T-helper 1 cell treated with Interleukin-12 subunit alpha and Interleukin-12 subunit beta and Interleukin-4 antibody, amounts not matched to agents 30 μg/mL and 1 μg/mL, for 36 hours (primary cell): ENCODE data around the gene LRFN2.

Experiments
- H3K27ac Mint-ChIP-seq: one replicate; pipeline ENCODE4 v1.8.0; 2021; ENCODE audit warnings: mild to moderate bottlenecking, mixed read lengths
- H3K27me3 Mint-ChIP-seq: one replicate; pipeline ENCODE4 v1.8.0; 2021; ENCODE audit warnings: low read depth, mixed read lengths
- H3K36me3 Mint-ChIP-seq: one replicate; pipeline ENCODE4 v1.8.0; 2021; ENCODE audit warnings: low read depth, mixed read lengths
- H3K4me1 Mint-ChIP-seq: one replicate; pipeline ENCODE4 v1.8.0; 2021; ENCODE audit warnings: low read depth, mixed read lengths
- H3K4me3 Mint-ChIP-seq: one replicate; pipeline ENCODE4 v1.8.0; 2021; ENCODE audit warnings: mild to moderate bottlenecking, moderate library complexity, mixed read lengths
- H3K9me3 Mint-ChIP-seq: one replicate; pipeline ENCODE4 v1.8.0; 2021; ENCODE audit warnings: mixed read lengths

The LRFN2 gene

GRCh38 chr6:40577672-40578071 lies 9.5 kb downstream of the LRFN2 start:
- no peak overlapping the region for H3K27ac Mint-ChIP-seq
- H3K27me3 Mint-ChIP-seq: no peaks in the 10 kb centered on the region
- H3K4me1 Mint-ChIP-seq: no peaks in the 10 kb centered on the region
- H3K36me3 Mint-ChIP-seq: no peaks in the 10 kb centered on the region
- no peak overlapping the region for H3K4me3 Mint-ChIP-seq
- H3K9me3 Mint-ChIP-seq: no peaks in the 10 kb centered on the region

- H3K9me3 Mint-ChIP-seq: no peaks in the 10 kb centered on the region
- H3K27ac Mint-ChIP-seq: no peak overlapping the region
- H3K4me3 Mint-ChIP-seq: no peak overlapping the region
- no peaks in the 10 kb centered on the region for H3K27me3 Mint-ChIP-seq
- no peaks in the 10 kb centered on the region for H3K4me1 Mint-ChIP-seq
- no peaks in the 10 kb centered on the region for H3K36me3 Mint-ChIP-seq
These were observed 13.9 kb downstream of the LRFN2 start for GRCh38 chr6:40573221-40573620.

GRCh38 chr6:40569162-40569910 lies 17.8 kb downstream of the LRFN2 start:
- peaks cover 5% of the 10 kb centered on the region for H3K9me3 Mint-ChIP-seq
- no peak overlapping the region for H3K4me3 Mint-ChIP-seq
- no peaks in the 10 kb centered on the region for H3K36me3 Mint-ChIP-seq
- peaks cover 7% of the 10 kb centered on the region for H3K27me3 Mint-ChIP-seq
- no peaks in the 10 kb centered on the region for H3K4me1 Mint-ChIP-seq
- H3K27ac Mint-ChIP-seq: no peak overlapping the region

- no peaks in the 10 kb centered on the region for H3K4me1 Mint-ChIP-seq
- H3K4me3 Mint-ChIP-seq: no peak overlapping the region
- H3K36me3 Mint-ChIP-seq: no peaks in the 10 kb centered on the region
- no peak overlapping the region for H3K27ac Mint-ChIP-seq
- H3K27me3 Mint-ChIP-seq: peaks cover 7% of the 10 kb centered on the region
- peaks cover 5% of the 10 kb centered on the region for H3K9me3 Mint-ChIP-seq
These were observed 19.0 kb downstream of the LRFN2 start for GRCh38 chr6:40568062-40568708.

GRCh38 chr6:40563111-40563510 lies 24.1 kb downstream of the LRFN2 start:
- Mint-ChIP-seq H3K4me3 (no peak overlapping the region), H3K36me3 (no peaks in the 10 kb centered on the region), H3K27me3 (peaks cover 7% of the 10 kb centered on the region)

DNA sequence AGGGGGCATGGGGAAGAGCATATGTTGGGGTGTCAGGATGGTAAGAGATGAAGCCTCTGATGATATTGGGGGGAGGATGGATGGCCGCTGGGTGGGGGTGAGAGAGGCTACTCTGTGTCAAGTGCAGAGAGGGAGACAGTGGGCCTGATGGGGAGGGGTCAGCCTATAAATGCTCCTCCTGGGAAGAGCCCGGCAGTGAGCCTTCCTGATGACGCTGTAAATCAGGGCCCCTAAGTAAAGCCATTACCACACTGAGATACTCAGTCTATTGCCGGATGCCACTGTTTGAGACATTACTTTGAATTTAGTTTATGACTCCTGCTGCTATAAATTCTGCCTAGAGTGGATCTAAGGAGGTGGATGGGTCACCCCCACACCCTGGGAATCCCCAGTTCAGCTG lies 28.1 kb downstream of the LRFN2 start:
- H3K27me3 Mint-ChIP-seq: no peaks in the 10 kb centered on the region
- H3K4me3 Mint-ChIP-seq: no peak overlapping the region
- peaks cover 3% of the 10 kb centered on the region for H3K4me1 Mint-ChIP-seq
- no peaks in the 10 kb centered on the region for H3K36me3 Mint-ChIP-seq
- H3K27ac Mint-ChIP-seq: no peak overlapping the region
- no peaks in the 10 kb centered on the region for H3K9me3 Mint-ChIP-seq

More at GRCh38 chr6:40563111-40563510, 24.1 kb downstream of the LRFN2 start:
- no peak overlapping the region for H3K27ac Mint-ChIP-seq
- H3K9me3 Mint-ChIP-seq: peaks cover 5% of the 10 kb centered on the region
- H3K4me1 Mint-ChIP-seq: peaks cover 3% of the 10 kb centered on the region

DNA sequence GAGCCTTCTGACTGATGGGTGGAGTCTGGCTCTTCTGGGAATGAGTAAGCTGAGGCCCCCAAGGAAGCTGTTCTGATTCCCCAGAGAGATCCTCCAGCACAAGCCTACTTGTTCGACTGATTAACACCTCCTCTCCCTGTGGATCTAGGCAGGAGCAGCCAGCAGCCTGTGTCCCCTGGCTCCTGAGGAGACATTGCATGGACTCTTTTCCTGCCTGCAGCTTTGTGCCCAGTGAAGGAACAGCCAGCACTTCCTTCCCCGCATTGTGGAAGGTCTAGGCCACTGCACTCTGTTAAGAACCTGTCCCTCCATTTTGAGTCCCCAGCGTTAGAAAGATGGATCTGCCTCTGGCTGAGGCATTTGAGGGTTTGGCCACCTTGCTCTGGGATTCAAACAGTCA lies 29.1 kb downstream of the LRFN2 start:
- H3K4me1 Mint-ChIP-seq: peaks cover 3% of the 10 kb centered on the region
- H3K4me3 Mint-ChIP-seq: no peak overlapping the region
- no peaks in the 10 kb centered on the region for H3K9me3 Mint-ChIP-seq
- H3K27ac Mint-ChIP-seq: no peak overlapping the region
- no peaks in the 10 kb centered on the region for H3K36me3 Mint-ChIP-seq
- H3K27me3 Mint-ChIP-seq: no peaks in the 10 kb centered on the region

GRCh38 chr6:40556881-40557280 lies 30.3 kb downstream of the LRFN2 start:
- no peak overlapping the region for H3K27ac Mint-ChIP-seq
- H3K4me3 Mint-ChIP-seq: no peak overlapping the region
- H3K4me1 Mint-ChIP-seq: peaks cover under 1% of the 10 kb centered on the region
- H3K27me3 Mint-ChIP-seq: peaks cover 3% of the 10 kb centered on the region
- no peaks in the 10 kb centered on the region for H3K9me3 Mint-ChIP-seq
- no peaks in the 10 kb centered on the region for H3K36me3 Mint-ChIP-seq

DNA sequence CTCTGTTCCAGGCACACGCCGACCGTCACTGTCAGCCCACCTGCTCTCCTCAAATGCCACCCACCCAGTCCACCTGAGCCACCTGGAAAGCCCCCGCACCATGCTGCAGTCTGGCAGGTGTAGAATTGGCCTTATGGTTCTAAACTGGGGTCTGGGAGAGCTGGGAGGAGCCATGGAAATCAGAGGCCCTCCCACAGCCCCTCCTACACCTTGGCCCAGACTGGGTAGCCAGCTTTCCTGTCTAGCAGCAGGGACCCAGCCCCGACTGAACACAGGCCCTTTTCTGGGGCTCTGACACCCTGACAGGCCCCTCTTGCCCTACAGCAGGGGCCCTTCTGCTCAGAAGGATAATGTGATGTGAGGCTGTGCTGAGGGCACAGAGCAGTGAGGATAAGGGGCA lies 31.1 kb downstream of the LRFN2 start:
- peaks cover 3% of the 10 kb centered on the region for H3K27me3 Mint-ChIP-seq
- no peaks in the 10 kb centered on the region for H3K36me3 Mint-ChIP-seq
- H3K27ac Mint-ChIP-seq: no peak overlapping the region
- no peaks in the 10 kb centered on the region for H3K9me3 Mint-ChIP-seq
- no peaks in the 10 kb centered on the region for H3K4me1 Mint-ChIP-seq
- no peak overlapping the region for H3K4me3 Mint-ChIP-seq

- Mint-ChIP-seq H3K36me3 (no peaks in the 10 kb centered on the region), H3K27ac (no peak overlapping the region)
These were observed 32.1 kb downstream of the LRFN2 start for GRCh38 chr6:40555092-40555491.

DNA sequence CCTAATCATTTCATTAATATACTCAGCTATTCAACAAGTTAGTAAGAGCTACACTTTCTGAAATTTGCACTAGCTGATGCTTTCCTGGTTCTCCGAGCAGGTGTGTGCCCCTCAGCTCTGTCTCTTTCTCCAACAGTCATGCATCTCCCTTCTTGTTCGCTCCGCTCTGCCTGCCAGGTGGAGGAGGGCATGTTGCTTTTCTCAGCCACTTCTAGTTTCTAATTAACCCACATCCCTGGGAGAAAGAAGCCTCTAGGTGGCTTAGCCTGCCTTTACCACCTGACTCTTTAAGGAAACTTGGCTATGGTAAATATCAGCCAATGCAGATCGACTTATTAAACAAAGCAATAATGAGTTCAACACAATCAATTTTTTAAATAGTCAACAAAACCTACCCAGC lies 34.2 kb downstream of the LRFN2 start:
- no peak overlapping the region for H3K27ac Mint-ChIP-seq
- H3K27me3 Mint-ChIP-seq: peaks cover 7% of the 10 kb centered on the region
- no peaks in the 10 kb centered on the region for H3K9me3 Mint-ChIP-seq
- H3K36me3 Mint-ChIP-seq: no peaks in the 10 kb centered on the region
- H3K4me3 Mint-ChIP-seq: no peak overlapping the region
- peaks cover 4% of the 10 kb centered on the region for H3K4me1 Mint-ChIP-seq

More at GRCh38 chr6:40555092-40555491, 32.1 kb downstream of the LRFN2 start:
- no peaks in the 10 kb centered on the region for H3K9me3 Mint-ChIP-seq
- no peak overlapping the region for H3K4me3 Mint-ChIP-seq
- peaks cover 2% of the 10 kb centered on the region for H3K4me1 Mint-ChIP-seq
- H3K27me3 Mint-ChIP-seq: peaks cover 5% of the 10 kb centered on the region

DNA sequence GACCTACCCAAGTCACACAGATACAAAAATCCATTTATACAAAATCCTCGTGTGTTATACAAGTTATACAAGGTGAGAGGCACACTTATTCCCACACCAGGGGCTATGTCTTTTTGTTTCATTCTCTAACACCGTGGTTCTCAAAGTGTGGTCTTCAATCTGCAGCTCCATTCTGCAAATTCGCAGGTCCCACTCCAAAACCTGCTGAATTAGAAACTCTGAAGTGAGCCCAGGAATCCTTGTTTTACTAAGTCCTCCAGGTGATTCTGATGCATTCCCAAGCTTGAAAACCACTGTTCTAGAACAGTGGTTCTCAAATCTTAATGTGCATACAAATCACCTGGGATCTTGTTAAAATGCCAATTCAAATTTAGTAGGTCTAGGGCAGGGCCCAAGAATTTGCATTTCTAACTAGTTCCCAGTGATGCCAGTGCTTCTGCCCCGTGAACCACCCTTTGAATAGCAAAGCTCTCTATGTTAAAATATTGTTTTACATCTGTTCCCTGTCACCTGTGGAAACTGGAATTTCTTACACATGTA lies 35.1 kb downstream of the LRFN2 start:
- peaks cover 13% of the 10 kb centered on the region for H3K27me3 Mint-ChIP-seq
- no peak overlapping the region for H3K27ac Mint-ChIP-seq
- H3K36me3 Mint-ChIP-seq: no peaks in the 10 kb centered on the region
- H3K9me3 Mint-ChIP-seq: no peaks in the 10 kb centered on the region
- peaks cover 4% of the 10 kb centered on the region for H3K4me1 Mint-ChIP-seq
- no peak overlapping the region for H3K4me3 Mint-ChIP-seq

DNA sequence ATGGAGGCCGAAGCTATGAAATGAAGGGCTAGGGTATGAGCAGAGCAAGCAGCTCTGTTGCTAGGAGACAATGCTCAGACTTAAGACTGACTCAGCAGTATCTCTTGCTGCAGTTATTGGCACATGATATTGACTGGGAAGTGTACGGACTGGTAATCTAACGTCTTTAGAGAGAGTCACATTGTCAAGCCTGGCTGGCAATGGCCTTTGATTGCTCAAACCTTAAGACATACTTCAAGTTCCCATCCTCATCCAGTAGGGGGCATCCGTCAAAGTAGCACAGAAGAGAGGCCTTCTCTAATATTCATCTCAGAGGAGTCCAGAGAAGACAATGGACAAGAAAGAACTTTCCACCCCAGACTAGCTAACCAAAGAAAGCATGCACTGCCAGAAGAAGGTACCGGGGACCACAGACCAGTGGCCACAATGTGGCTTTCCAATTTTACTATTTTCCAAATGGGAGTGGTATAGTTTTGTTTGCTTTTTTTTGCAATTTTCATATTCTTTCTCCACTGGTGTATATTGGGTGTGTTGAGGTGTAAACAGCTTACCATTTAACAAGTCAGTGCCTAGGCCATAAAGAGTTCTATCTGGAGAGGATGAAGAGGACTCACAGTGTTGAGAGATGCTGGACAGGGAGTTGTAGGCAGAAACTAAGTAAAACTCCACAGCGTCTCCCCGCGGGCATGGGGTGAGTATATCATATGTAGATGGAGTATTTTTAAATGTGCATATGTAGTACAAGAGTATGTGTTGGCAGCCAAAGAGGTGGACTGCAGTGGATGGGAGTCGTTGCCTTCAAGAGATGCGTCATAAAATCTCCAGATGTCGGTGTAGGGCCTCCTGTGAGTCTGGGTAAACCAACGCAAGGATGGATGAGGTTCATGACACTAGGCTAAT lies 36.7 kb downstream of the LRFN2 start:
- Mint-ChIP-seq H3K27me3 (peaks cover 14% of the 10 kb centered on the region), H3K4me1 (peaks cover 4% of the 10 kb centered on the region), H3K4me3 (no peak overlapping the region), H3K36me3 (no peaks in the 10 kb centered on the region), H3K27ac (no peak overlapping the region), H3K9me3 (no peaks in the 10 kb centered on the region)

DNA sequence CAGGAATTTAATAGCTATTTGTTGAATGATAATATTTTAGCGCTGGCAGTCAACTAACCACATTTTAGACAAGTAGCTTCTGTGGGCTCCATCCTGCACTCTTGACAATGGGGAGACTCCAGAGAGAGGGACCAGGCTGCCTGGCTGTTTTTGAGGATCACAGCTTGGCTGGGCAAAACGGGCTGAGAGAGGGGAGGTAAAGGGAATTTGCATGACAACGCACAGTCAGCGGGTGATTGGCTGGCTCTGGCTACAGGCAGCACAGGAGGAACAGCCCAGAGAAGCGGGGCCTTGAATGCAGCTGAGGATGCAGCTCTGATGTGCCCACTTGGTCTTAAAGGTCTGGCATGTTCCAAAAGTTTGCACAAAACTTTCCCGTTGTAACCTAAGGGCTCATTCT lies 41.2 kb downstream of the LRFN2 start:
- H3K27me3 Mint-ChIP-seq: peaks cover 24% of the 10 kb centered on the region
- no peaks in the 10 kb centered on the region for H3K36me3 Mint-ChIP-seq
- H3K4me3 Mint-ChIP-seq: no peak overlapping the region
- no peak overlapping the region for H3K27ac Mint-ChIP-seq
- peaks cover 9% of the 10 kb centered on the region for H3K4me1 Mint-ChIP-seq
- no peaks in the 10 kb centered on the region for H3K9me3 Mint-ChIP-seq
